ENCODE data around the gene RABEP2.

DNA sequence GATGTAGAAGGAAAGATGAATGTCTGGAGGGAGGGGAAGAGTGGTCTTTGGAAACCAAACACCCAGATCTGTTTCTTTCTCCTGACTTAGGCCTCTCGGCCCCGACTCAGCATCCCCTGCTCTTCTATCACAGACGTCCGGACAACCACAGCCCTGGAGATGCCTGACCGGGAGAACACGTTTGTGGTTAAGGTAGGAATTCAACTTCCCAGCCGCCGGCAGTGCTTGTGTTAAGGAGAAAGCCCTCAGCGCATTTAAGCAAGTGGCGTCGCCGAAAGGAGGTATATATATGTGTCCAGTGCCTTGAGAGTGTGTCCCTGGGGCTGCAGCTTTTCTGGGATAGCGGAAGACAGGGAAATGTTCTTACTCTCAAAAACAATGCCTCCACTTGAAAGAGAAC is 57.8 kb downstream of the RABEP2 start:
- TF ChIP-seq, protein P1, sequence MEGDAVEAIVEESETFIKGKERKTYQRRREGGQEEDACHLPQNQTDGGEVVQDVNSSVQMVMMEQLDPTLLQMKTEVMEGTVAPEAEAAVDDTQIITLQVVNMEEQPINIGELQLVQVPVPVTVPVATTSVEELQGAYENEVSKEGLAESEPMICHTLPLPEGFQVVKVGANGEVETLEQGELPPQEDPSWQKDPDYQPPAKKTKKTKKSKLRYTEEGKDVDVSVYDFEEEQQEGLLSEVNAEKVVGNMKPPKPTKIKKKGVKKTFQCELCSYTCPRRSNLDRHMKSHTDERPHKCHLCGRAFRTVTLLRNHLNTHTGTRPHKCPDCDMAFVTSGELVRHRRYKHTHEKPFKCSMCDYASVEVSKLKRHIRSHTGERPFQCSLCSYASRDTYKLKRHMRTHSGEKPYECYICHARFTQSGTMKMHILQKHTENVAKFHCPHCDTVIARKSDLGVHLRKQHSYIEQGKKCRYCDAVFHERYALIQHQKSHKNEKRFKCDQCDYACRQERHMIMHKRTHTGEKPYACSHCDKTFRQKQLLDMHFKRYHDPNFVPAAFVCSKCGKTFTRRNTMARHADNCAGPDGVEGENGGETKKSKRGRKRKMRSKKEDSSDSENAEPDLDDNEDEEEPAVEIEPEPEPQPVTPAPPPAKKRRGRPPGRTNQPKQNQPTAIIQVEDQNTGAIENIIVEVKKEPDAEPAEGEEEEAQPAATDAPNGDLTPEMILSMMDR (IDR thresholded peaks at IDR 0.05): no peak
- TF ChIP-seq ZFX (IDR thresholded peaks at IDR 0.05; ENCODE audit: borderline replicate concordance): no peak
